NCI-H2029 (cell line): ENCODE data around the gene ABHD8.

ENCODE experiments used
- DNase-seq: peaks from one replicate; lab custom pipeline; 2025; lab: John Stamatoyannopoulos, UW

Gene ABHD8

GRCh38 chr19:17242431-17243208 is 60.6 kb downstream of the ABHD8 start:
- DNase-seq: no peak
